Putamen (tissue), 1 donor: ENCODE data around the gene RANBP3.
"Not testable (repeated sequence)": the region's sequence is repeated elsewhere in the genome, so short reads cannot be mapped to it uniquely, and the experiment has no call there.

Source experiments
- DNase-seq: peaks from one replicate; pipeline ENCODE4 v3.0.0-alpha.2; 2016; ENCODE audit warnings: low spot score

Gene RANBP3

GRCh38 chr19:5903624-5904351, 74.2 kb downstream of the RANBP3 start, which contains the start of gene NDUFA11:
Gene NDUFA11 (minus strand): TSS chr19:5903790. CDS start chr19:5903708, 82 bp downstream.
- DNase-seq, result no peak

DNA sequence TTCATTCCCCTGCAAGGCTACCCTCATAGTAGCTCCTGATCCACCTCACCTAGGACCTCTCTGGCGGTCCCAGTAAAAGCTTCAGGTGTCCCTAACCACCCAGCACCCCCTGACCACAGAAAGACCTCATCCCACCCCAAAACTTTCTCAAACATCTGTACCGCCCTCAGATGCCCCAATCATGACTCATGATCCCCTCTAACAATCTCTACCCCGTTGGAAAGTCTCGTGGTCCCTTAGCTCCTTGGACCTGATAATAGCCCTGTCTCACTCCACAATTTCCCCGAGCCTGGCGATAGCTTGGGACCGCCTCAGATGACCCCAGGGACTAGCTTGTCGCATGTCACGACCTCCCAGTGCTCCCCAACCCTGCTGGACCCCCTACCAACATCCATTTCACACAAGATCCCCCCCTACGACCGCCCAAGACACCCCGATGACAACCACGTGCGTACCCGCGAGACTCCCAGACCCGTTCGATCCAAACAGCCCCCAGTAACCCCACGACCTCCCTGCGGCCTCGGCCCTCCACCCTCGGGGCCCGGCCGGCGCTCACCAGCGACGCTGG, 74.8 kb downstream of the RANBP3 start:
- no peak for DNase-seq

DNA sequence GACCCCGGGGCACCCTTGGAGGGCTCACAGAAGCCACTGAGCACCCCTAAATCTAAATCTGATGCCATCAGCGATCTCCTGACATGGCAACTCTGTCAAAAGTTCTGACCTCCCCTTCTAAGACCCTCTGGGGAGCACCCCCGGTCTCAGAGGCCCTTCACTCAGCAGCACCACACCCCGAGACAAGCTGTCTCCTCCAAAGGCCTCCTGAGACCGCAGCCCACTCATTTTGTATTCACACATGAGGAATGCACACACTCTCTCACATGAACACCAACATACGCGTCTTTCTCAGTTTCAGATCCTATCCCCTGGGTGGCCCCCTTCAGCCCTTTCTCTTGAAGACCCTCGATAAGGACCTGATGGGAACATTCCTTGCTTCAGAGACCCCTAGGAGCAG, 77.0 kb downstream of the RANBP3 start:
- DNase-seq, result no peak

DNA sequence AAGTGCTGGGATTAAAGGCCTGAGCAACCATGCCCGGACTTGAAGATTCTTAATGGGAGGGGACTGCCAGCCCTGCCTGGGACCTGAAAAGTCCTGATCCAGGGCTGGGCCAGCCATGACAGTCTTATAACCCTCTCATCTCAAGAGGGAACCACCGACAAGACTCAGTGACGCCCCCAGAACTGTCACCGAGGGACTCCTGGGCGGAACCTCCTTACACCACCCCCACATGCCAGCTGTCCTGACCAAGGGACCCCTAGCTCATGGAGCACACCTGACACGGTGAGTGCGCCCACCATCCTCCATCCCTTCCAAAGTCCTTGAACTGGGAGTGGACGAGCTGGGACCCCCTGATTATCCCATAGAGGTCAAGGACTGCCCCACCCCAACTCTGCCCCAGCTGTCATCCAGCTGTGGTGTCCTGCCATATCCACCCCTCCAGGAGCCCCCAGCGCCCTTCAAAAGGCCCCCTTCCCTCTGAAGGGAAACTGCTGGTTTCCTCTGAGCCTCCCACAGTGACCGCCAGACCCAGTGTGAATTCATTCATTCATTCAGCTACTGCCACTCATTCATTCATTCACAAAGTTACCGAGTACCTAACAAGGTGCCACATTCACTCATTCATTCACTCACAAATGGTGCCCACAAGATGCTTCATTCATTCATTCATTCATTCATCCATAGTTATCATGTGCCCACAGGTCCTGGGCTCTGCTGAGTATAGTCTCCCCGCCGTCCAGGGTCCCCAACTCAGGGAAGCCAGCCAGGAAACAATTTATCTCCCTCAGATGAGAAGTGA, 78.0 kb downstream of the RANBP3 start:
- DNase-seq, result no peak

DNA sequence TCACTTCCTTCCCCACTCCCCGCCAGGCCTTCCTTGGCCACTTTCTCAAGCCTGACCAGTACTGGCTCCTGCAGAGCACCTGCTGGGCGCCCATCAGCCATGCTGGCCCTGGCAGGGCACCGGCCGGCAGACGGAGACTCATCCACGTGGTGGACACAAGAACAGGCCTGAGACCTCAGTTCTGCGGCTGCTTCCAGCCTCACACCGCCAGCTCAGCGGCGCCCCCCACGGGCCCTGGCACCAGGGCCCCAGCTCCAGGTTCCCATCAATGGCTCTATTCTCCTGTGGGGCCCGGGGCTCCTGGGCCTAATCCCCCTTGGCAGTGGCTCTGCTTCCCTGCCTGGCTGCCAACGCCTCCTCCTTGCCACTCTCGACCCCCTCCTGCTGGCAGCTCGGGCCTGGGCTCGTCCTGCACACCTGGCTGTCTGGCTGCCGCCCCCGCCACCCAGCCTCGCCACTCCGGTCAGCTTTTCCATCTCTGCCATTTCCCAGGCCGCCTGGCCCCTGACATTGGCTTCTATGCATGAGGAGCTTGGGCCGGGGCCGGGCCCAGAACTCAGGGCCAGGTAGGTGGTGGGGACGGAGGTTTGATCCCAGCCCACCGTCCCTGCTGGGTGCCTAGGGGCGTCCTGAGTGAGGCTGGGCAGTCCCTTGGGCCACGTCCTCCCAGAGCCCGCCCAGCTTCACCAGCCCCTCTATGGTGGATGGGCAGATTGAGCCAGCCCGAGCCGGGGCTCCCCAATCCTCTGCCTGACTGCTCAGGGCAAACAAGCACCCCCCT, 80.6 kb downstream of the RANBP3 start:
- no peak for DNase-seq

DNA sequence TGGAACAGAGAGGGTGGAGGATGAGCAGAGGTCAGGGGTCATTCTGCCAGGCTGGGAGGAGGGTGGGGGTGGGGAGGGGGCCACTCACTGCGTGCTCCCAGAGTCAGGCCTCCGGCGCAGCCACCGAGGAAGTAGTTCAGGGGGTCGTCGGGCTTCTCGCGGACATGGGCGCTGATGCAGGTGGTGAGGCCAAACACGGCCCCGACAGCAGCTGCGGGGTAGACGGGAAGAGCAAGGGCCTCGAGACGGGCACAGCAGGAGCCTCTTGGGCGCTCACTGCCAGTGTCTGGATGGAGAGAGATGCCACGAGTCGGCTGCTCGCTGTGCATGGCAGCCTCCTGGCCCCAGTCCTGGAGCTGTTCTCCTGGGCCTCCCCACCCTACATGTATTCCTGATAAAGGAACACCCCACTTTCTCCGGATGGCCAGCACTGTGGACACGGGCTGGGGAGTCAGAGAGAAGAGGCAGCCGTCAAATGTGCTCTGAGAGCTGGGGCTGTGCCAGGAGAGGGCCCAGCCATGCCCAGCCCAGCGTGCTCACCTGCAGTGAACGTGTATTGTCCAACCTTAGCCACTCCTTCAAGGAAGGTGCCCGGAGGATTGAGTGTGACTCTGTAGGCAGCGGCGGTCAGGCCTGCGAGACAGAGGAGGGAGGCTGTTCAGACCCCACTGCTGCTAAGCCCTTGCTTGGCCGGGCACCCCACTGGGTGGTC, 81.4 kb downstream of the RANBP3 start:
- no peak for DNase-seq

- DNase-seq, result no peak
These were observed 82.0 kb downstream of the RANBP3 start for GRCh38 chr19:5895890-5896289.

- DNase-seq, result no peak
These were observed 82.5 kb downstream of the RANBP3 start for GRCh38 chr19:5895409-5895808.

DNA sequence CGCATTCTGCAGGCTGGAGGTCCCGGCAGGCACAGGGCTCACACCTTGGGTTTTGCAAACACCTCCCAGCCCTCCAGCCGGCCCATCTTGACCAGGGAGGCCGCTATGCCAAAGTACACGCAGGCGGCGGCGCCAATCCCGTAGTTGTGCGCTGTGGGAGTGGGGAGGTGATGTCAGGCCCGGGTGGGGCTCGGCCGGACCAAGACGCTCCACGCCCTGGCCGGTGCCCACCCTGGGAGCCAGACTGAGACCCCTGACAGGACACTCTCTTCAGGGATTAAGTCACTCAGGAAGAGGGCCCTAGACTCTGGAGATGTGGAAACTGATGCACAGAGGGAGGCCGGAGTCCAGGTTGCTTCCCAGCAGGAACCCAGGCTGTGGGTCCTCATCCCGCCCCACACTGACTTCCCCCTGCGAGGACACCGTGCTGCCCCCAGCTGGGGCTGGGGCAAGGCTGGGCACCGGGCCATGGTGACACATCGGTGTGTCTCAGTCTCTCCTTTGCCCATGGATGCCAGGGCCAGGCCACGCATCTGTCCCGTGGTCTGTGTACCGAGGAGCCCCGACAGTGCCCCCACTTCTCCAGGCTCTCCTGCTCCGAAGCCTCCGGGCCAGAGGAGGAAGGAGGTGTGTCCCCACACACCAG, 83.1 kb downstream of the RANBP3 start:
- DNase-seq, result no peak

- no peak for DNase-seq
These were observed 83.8 kb downstream of the RANBP3 start for GRCh38 chr19:5893907-5894703.

DNA sequence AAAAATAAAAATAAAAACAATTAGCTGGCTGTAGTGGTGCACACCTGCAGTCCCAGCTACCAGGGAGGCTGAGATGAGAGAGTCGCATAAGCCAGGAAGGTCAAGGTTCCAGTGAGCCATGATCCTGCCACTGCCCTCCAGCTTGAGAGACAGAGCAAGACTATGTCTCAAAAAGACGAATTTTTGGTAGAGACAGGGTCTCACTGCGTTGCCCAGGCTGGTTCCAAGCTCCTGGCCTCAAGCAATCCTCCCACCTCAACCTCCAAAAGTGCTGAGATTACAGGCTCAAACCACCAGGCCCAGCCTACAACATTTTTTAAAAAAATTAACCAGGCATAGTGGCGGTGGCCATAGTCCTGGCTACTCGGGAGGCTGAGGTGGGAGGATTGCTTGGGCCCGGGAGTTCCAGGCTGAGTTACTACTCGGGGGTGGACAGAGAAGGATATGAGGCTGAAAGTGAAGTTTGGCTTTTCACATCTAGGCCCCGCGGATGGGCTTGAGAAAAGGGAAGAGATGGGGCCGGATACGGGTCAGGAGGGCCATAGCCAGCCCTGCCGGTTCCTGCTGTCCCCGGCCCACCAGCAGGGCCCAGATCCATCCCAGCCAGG, 84.5 kb downstream of the RANBP3 start:
- DNase-seq, result no peak

DNA sequence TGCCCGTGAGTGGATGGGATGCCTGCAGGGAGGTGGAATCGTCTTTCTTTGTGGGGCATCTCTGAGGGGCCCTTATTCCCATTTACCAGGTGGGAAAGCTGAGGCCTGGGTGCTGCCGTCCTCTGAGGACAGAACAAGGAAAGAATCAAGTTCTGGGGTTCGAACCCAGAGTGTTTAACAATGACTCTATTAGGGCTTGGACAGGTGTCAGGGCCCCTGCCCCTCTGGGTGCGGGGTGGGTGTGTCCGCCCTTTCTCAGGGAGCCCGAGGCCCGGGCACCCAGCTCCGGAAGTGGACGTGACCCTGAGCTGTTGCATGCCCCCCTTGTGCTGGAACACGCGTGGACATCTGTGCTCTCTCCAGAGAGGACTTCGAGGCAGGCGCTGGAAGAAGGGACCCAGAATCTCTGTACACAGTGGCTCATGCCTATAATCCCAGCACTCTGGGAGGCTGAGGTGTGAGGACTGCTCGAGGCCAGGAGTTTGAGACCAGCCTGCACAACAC, 85.1 kb downstream of the RANBP3 start:
- DNase-seq, result no peak

- no peak for DNase-seq
These were observed 85.8 kb downstream of the RANBP3 start for GRCh38 chr19:5891938-5892771.

DNA sequence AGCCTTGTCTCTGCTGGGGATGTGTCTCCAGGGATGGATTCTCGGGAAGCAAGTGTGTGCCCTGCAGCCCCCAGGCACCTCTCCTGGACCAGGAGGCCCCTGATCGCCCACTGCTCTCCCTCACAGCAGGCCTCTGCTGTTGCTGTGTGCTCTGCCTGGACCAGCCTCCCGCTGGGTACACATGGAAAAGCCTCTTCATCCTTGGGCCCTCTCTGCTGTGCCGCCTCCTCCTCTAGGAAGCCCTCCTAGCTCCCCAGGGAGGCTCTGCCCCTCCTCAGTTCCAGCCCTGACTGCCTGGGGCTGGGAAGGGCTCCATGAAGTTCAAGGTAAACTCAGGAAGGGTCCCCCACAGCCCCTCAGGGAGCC, 86.4 kb downstream of the RANBP3 start:
- DNase-seq, result no peak

- no peak for DNase-seq
These were observed 87.8 kb downstream of the RANBP3 start for GRCh38 chr19:5890099-5890498.

GRCh38 chr19:5889288-5889971, 88.5 kb downstream of the RANBP3 start:
- no peak for DNase-seq

DNA sequence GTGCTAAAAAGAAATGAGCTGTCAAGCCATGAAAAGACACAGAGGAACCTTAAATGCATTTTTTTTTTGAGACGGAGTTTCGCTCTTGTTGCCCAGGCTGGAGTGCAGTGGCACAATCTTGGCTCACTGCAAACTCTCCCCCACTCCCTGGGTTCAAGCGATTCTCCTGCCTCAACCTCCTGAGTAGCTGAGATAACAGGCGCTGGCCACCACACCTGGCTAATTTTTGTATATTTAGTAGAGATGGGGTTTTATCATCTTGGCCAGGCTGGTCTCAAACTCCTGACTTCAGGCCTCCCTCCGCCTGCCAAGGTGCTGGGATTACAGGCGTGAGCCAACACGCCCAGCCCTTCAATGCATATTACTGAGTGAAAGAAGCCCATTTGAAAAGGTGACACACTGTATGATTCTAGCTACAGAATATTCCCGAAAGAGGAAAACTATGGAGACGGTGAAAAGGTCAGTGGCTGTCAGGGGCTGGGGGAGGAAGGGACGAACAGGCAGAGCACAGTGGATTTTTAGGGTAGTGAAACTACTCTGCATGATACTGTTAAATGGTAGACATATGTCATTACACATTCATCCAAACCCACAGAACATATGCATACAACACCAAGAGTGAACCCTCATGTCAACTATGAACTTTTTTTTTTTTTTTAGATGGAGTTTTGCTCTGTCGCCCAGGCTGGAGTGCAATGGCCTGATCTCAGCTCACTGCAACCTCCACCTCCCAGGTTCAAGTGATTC, 93.7 kb downstream of the RANBP3 start:
- not testable (repeated sequence) for DNase-seq
